GM21723 (cell line): Measurements from ENCODE around the gene APPL2.

Experiments used
- ATAC-seq: cut with Tn5 transposase; IDR thresholded peaks from one replicate; pipeline ENCODE4 v1.9.1; 2021; ENCODE audit warnings: mild to moderate bottlenecking, moderate library complexity; ENCODE audit not compliant: unreplicated experiment

The APPL2 gene

GRCh38 chr12:105141320-105141922 is 94.6 kb downstream of the APPL2 start:
- ATAC-seq: no peak

GRCh38 chr12:105138248-105138647 is 97.7 kb downstream of the APPL2 start:
- ATAC-seq: no peak
